HCT116 (cell line): ENCODE data around the gene RLBP1. TPM values are rescaled to one million over a fixed set of nuclear protein-coding genes. Genes with fewer than 3 reads are reported as not detected.

ENCODE experiments used
- ATAC-seq: fragments of 200-7000 bp; cut with Tn5 transposase; 2 replicates; pipeline ENCODE4 v1.9.1; 2020; ENCODE audit warnings: mild to moderate bottlenecking, moderate library complexity
- BruUV-seq: library from RNA; stranded (reverse); fragments of 400-500 nt; replicated peaks from 2 replicates; lab custom pipeline; 2021; lab: Mats Ljungman, UMichigan
- CTCF ChIA-PET: fragments of 300-600 bp; sonication (Branson Sonifier 250); formaldehyde crosslinking; loops from one replicate; lab custom pipeline; 2021; ENCODE audit warnings: antibody characterized with exemption; lab: Charles Lee
- POLR2A ChIA-PET: fragments of 300-600, 350-600 bp; sonication (Branson Sonifier 250); formaldehyde crosslinking; loops from one replicate; lab custom pipeline; 2021; ENCODE audit warnings: antibody characterized with exemption; lab: Charles Lee
- RAD21 ChIA-PET, 2 experiments: fragments of 300-600 bp; sonication (Branson Sonifier 250); formaldehyde crosslinking; loops; one replicate each; lab custom pipeline; 2023; ENCODE audit warnings: low total read pairs in 2 of 2; ENCODE audit not compliant: uncharacterized antibody in 2 of 2, unreplicated experiment in 2 of 2, low non-redundant PET in 1 of 2; lab: Charles Lee
- DNase-seq: peaks from one replicate; pipeline ENCODE4 v3.0.0-alpha.2; 2010; ENCODE audit warnings: low read depth, low spot score
- H2AFZ ChIP-seq: fragments of 200-600 bp; shearing (Covaris generic), sonication (generic); 2 replicates; pipeline ENCODE4 v1.6.1; 2017; ENCODE audit warnings: low read depth, mixed run types, mixed read lengths, antibody characterized with exemption, low read length; ENCODE audit not compliant: poor library complexity, severe bottlenecking
- H3K27ac ChIP-seq: 2 replicates; pipeline ENCODE4 v1.5.1; 2012; ENCODE audit warnings: low read depth, low read length
- H3K27me3 ChIP-seq: fragments of 200-600 bp; sonication (generic); 2 replicates; pipeline ENCODE4 v1.6.1; 2016; ENCODE audit warnings: mixed run types, low read length, mixed read lengths; ENCODE audit not compliant: insufficient read depth
- H3K36me3 ChIP-seq, 2 experiments: fragments of 200-500 bp in 1 of 2; fragments of 200-600 bp in 1 of 2; sonication (Bioruptor generic) in 1 of 2; sonication (generic) in 1 of 2; 2 replicates each; pipeline versions ENCODE4 v1.5.1 to v1.6.1; 2014 to 2016; ENCODE audit warnings: low read length in 2 of 2, inconsistent platforms in 1 of 2, mixed read lengths in 1 of 2, mixed run types in 1 of 2; ENCODE audit not compliant: insufficient read depth in 2 of 2, control insufficient read depth in 1 of 2
- H3K4me1 ChIP-seq, 2 experiments: fragments of 200-600 bp in 1 of 2; sonication (generic) in 1 of 2; 2 replicates each; pipeline versions ENCODE4 v1.5.1 to v1.6.1; 2012 to 2017; ENCODE audit warnings: low read length in 2 of 2, inconsistent platforms in 1 of 2, mild to moderate bottlenecking in 1 of 2, mixed read lengths in 1 of 2, mixed run types in 1 of 2, moderate library complexity in 1 of 2; ENCODE audit not compliant: insufficient read depth in 2 of 2, control insufficient read depth in 1 of 2
- H3K4me2 ChIP-seq: fragments of 200-600 bp; sonication (generic); 2 replicates; pipeline ENCODE4 v1.6.1; 2017; ENCODE audit warnings: mixed run types, low read length, mixed read lengths
- H3K4me3 ChIP-seq, 2 experiments: fragments of 200-600 bp in 1 of 2; sonication (generic) in 1 of 2; replicated peaks in 1 of 2; 2 replicates each; pipeline ENCODE4 v1.5.1; 2011 to 2016; ENCODE audit warnings: low read length in 2 of 2, control low read depth in 1 of 2, low read depth in 1 of 2, mild to moderate bottlenecking in 1 of 2, mixed read lengths in 1 of 2, mixed run types in 1 of 2
- H3K79me2 ChIP-seq: fragments of 200-600 bp; sonication (generic); 2 replicates; pipeline ENCODE4 v1.6.1; 2017; ENCODE audit warnings: mild to moderate bottlenecking, mixed run types, low read length, moderate library complexity, mixed read lengths; ENCODE audit not compliant: insufficient read depth
- H3K9ac ChIP-seq: fragments of 200-600 bp; sonication (generic); 2 replicates; pipeline ENCODE4 v1.6.1; 2016; ENCODE audit warnings: low read length, mixed read lengths
- H3K9me2 ChIP-seq: fragments of 200-600 bp; sonication (generic), shearing (Covaris generic); 2 replicates; pipeline ENCODE4 v1.6.1; 2017; ENCODE audit warnings: mixed run types, mild to moderate bottlenecking, moderate library complexity; ENCODE audit not compliant: insufficient read depth
- H3K9me3 ChIP-seq, 2 experiments: fragments of 200-500 bp in 1 of 2; fragments of 200-600 bp in 1 of 2; sonication (Bioruptor generic) in 1 of 2; sonication (generic) in 1 of 2; 2 replicates each; pipeline ENCODE4 v1.6.1; 2014 to 2017; ENCODE audit warnings: low read length in 2 of 2, mixed read lengths in 2 of 2, inconsistent platforms in 1 of 2, low read depth in 1 of 2, mild to moderate bottlenecking in 1 of 2, mixed run types in 1 of 2, moderate library complexity in 1 of 2; ENCODE audit not compliant: control insufficient read depth in 1 of 2, insufficient read depth in 1 of 2
- H4K20me1 ChIP-seq: fragments of 200-600 bp; sonication (generic), shearing (Covaris generic); 2 replicates; pipeline ENCODE4 v1.6.1; 2017; ENCODE audit warnings: mixed run types, mild to moderate bottlenecking, moderate library complexity; ENCODE audit not compliant: insufficient read depth
- CEBPB ChIP-seq: IDR thresholded peaks from 2 replicates; pipeline ENCODE4 v1.6.1; 2012; ENCODE audit warnings: low read depth
- ELF1 ChIP-seq: IDR thresholded peaks from 2 replicates; pipeline ENCODE4 v1.6.1; 2012; ENCODE audit warnings: low read depth, borderline replicate concordance
- EZH2 ChIP-seq: fragments of 200-600 bp; sonication (generic); IDR thresholded peaks from 2 replicates; pipeline ENCODE4 v1.6.1; 2017; ENCODE audit warnings: antibody characterized with exemption, mixed run types
- EZH2phosphoT487 ChIP-seq: fragments of 200-600 bp; IDR thresholded peaks from 2 replicates; pipeline ENCODE4 v1.6.1; 2018; ENCODE audit warnings: antibody characterized with exemption, borderline replicate concordance
- JUND ChIP-seq: IDR thresholded peaks from 2 replicates; pipeline ENCODE4 v1.6.1; 2012
- SP1 ChIP-seq: IDR thresholded peaks from 2 replicates; pipeline ENCODE4 v1.6.1; 2012; ENCODE audit warnings: low read depth
- SRF ChIP-seq: IDR thresholded peaks from 2 replicates; pipeline ENCODE4 v1.6.1; 2012; ENCODE audit warnings: low read depth
- TCF7L2 ChIP-seq: IDR thresholded peaks from 2 replicates; pipeline ENCODE4 v1.7.0; 2011; ENCODE audit warnings: borderline replicate concordance, inconsistent platforms; ENCODE audit not compliant: insufficient read depth, insufficient read length; ENCODE audit errors: extremely low read depth
- intact Hi-C: fragments of 100-400 bp; cut with micrococcal nuclease; formaldehyde crosslinking; loops from 2 replicates; pipeline ENCODE4 v1.10.0; 2022
- total RNA-seq: library from RNA; stranded (reverse); gene quantifications from one replicate; pipeline ENCODE4 v1.2.1, GENCODE V29; 2021; ENCODE audit not compliant: unreplicated experiment
- TF ChIP-seq, protein P1 (sequence below), 3 experiments: fragments of 200-600 bp in 1 of 3; sonication (generic) in 1 of 3; IDR thresholded peaks in 2 of 3; conservative IDR thresholded peaks in 1 of 3; 2 replicates each; pipeline ENCODE4 v1.5.1; 2012 to 2017; ENCODE audit warnings: low read depth in 2 of 3, low read length in 2 of 3, antibody characterized with exemption in 1 of 3, borderline replicate concordance in 1 of 3, control low read depth in 1 of 3, mild to moderate bottlenecking in 1 of 3, mixed read lengths in 1 of 3, mixed run types in 1 of 3, moderate library complexity in 1 of 3; ENCODE audit not compliant: insufficient read depth in 1 of 3

Gene RLBP1
- total RNA-seq, 1 experiment from 2014 or later: 0.12 TPM

DNA sequence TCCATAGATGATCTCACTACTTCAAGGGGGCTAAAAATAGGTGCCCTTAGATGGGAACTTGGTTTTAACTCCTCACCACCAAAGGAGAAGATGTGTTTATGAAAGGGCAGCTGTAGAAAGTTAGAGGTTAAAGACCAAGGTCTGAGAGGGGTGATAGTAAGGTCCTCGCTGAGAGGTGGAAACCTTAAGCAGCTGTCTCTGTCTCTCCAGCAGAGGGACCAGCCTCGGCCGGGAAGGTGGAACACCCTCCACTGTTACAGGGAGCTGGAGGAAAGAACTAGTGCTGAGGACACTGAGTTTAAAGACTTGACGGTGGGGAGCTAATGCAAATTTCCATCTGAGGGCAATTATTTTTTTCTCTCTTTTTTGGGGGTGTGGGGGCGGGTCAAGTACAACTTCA, 8.9 kb upstream of the RLBP1 start:
- no TSS peak for BruUV-seq
- Histone ChIP-seq H3K4me2 (no peak overlapping the region), H3K79me2 (no peaks in the 10 kb centered on the region), H3K9ac (no peak overlapping the region), H4K20me1 (no peaks in the 10 kb centered on the region), H3K36me3 (no peaks in the 10 kb centered on the region), H3K4me3 (no peak overlapping the region), H3K9me3 (no peaks in the 10 kb centered on the region), H3K27me3 (no peaks in the 10 kb centered on the region), H2AFZ (no peak overlapping the region), H3K9me2 (no peaks in the 10 kb centered on the region), H3K4me1 (peaks cover 0 to 8% of the 10 kb centered on the region in 2 experiments; a peak in 1 of 4 replicates), H3K27ac (no peak overlapping the region)
- DNase-seq (no peak), ATAC-seq (peak; percentile 61)
- ChIA-PET POLR2A (interaction anchor here (0.6 kb wide), 1 partner anchor 46 kb away, joined by 3 read pairs; no protein-coding TSS in a partner anchor), CTCF (interaction anchor here (1.2 kb wide), 1 partner anchor 23 kb away, joined by 6 read pairs; no protein-coding TSS in a partner anchor), RAD21 (interaction anchor here in 1 of 2 experiments (0.6 kb wide), 1 partner anchor 103 kb away, joined by 3 read pairs; no protein-coding TSS in a partner anchor)
- intact Hi-C loops: no loop called here
- TF ChIP-seq JUND: no peak
- TF ChIP-seq CEBPB: no peak
- TF ChIP-seq EZH2phosphoT487: no peak
- no peak for TF ChIP-seq SRF
- no peak for TF ChIP-seq ELF1
- TF ChIP-seq SP1: no peak
- TF ChIP-seq, protein P1, sequence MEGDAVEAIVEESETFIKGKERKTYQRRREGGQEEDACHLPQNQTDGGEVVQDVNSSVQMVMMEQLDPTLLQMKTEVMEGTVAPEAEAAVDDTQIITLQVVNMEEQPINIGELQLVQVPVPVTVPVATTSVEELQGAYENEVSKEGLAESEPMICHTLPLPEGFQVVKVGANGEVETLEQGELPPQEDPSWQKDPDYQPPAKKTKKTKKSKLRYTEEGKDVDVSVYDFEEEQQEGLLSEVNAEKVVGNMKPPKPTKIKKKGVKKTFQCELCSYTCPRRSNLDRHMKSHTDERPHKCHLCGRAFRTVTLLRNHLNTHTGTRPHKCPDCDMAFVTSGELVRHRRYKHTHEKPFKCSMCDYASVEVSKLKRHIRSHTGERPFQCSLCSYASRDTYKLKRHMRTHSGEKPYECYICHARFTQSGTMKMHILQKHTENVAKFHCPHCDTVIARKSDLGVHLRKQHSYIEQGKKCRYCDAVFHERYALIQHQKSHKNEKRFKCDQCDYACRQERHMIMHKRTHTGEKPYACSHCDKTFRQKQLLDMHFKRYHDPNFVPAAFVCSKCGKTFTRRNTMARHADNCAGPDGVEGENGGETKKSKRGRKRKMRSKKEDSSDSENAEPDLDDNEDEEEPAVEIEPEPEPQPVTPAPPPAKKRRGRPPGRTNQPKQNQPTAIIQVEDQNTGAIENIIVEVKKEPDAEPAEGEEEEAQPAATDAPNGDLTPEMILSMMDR (IDR thresholded peaks at IDR 0.05 in 2 of 3, conservative IDR thresholded peaks at IDR 0.05 in 1 of 3; ENCODE audit: borderline replicate concordance in 1 of 3, insufficient read depth in 1 of 3, low read depth in 2 of 3, low read length in 2 of 3): peak in 2 of 3 experiments; percentile 13 to 21; a peak in 1 of 6 replicates
- TF ChIP-seq EZH2: no peak
- TF ChIP-seq TCF7L2: no peak
